Measurements from ENCODE around the gene ZFPL1. TPM values are rescaled to one million over a fixed set of nuclear protein-coding genes. Genes with fewer than 3 reads are reported as not detected.

Gene ZFPL1
- total and polyA plus RNA-seq, 10 of the 15 experiments (the other 5 are each of a cell fraction or from before 2014, with no cell fraction given), result 2.2 to 37.8 (median 27.0) TPM

DNA sequence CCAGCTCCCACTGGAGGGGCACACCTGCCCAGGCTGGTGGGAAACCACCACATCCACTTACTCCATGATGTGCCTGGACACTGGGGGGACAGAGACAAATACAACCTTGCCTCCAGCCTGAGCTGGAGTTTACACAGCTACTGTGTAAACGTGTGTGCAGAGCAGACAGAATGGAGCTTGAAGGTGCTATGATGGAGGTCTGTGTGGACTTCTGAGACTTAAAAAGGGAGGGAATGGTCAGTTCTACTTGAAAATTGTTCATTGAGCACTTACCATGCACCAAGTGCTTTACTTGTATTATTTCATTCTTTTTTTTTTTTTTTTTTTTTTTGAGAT lies 11.4 kb upstream of the ZFPL1 start:
- BruUV-seq (replicated peaks), result no TSS peak
- Histone ChIP-seq H3K79me2 (ENCODE audit: control insufficient read depth, insufficient read depth, low read length) (peaks cover 2% of the 10 kb centered on the region), H3K36me3 (ENCODE audit: control insufficient read depth in 2 of 2, insufficient read depth in 2 of 2, low read length in 1 of 2) (peaks cover 0 to 7% of the 10 kb centered on the region in 2 experiments; a peak in 3 of 4 replicates), H4K20me1 (ENCODE audit: control insufficient read depth, insufficient read depth) (no peaks in the 10 kb centered on the region), H3K4me2 (ENCODE audit: control insufficient read depth, insufficient read depth) (no peak overlapping the region), H3K4me1 (ENCODE audit: control insufficient read depth, insufficient read depth, low read length) (peaks cover 11% of the 10 kb centered on the region), H3K27ac (ENCODE audit: control insufficient read depth, insufficient read depth) (peak overlapping the region; percentile 16; the same call in 1 of the 2 replicates), H3K9ac (ENCODE audit: control insufficient read depth, insufficient read depth, low read length) (no peak overlapping the region), H2AFZ (ENCODE audit: control insufficient read depth, low read depth, low read length) (peak overlapping the region; percentile 4; the same call in 1 of the 2 replicates), H3K4me3 (no peak overlapping the region), H3K27me3 (replicated peaks in 1 of 2; ENCODE audit: control insufficient read depth in 2 of 2, insufficient read depth in 2 of 2, low read length in 1 of 2) (no peaks in the 10 kb centered on the region), H3K9me3 (replicated peaks; ENCODE audit: control insufficient read depth, insufficient read depth, low read length) (no peaks in the 10 kb centered on the region)
- DNase-seq (ENCODE audit: low read depth, low spot score) (no peak), FAIRE-seq (no peak), ATAC-seq (no peak)
- 44% methylated on average over 1 of the region's 1 CpG for WGBS (ENCODE audit: insufficient coverage, insufficient replicate concordance, low lambda C conversion rate, missing lambda C conversion rate)
- CTCF ChIA-PET, result interaction anchor here (1.1 kb wide), 1 partner anchor 58 kb away, joined by 4 read pairs; no protein-coding TSS in a partner anchor
- POLR2A ChIA-PET, result interaction anchor here (0.5 to 1.4 kb wide), 4 partner anchors 11 to 22 kb away, joined by 3 to 12 read pairs (median 6); no protein-coding TSS in a partner anchor
- intact Hi-C loops (cut with micrococcal nuclease; ENCODE audit: unreplicated experiment) (no loop called here), in situ Hi-C loops (cut with MboI) (no loop called here)
- RAD21 ChIA-PET (ENCODE audit: unreplicated experiment), result interaction anchor here (1.1 kb wide), 1 partner anchor 58 kb away, joined by 5 read pairs; the partner anchor contains the start of gene ARL2
- SMC1A ChIA-PET (ENCODE audit: uncharacterized antibody, unreplicated experiment), result interaction anchor here (1.1 kb wide), 1 partner anchor 9 kb away, joined by 3 read pairs; no protein-coding TSS in a partner anchor
- TF ChIP-seq NRF1 (conservative IDR thresholded peaks at IDR 0.05; ENCODE audit: low read depth, low read length), result no peak
- TF ChIP-seq, protein P1, sequence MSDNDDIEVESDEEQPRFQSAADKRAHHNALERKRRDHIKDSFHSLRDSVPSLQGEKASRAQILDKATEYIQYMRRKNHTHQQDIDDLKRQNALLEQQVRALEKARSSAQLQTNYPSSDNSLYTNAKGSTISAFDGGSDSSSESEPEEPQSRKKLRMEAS (IDR thresholded peaks at IDR 0.05; ENCODE audit: low read depth, low read length), result no peak
- TF ChIP-seq, protein P2, sequence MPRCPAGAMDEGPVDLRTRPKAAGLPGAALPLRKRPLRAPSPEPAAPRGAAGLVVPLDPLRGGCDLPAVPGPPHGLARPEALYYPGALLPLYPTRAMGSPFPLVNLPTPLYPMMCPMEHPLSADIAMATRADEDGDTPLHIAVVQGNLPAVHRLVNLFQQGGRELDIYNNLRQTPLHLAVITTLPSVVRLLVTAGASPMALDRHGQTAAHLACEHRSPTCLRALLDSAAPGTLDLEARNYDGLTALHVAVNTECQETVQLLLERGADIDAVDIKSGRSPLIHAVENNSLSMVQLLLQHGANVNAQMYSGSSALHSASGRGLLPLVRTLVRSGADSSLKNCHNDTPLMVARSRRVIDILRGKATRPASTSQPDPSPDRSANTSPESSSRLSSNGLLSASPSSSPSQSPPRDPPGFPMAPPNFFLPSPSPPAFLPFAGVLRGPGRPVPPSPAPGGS (IDR thresholded peaks at IDR 0.05; ENCODE audit: borderline replicate concordance, insufficient read depth, low read depth, low read length, poor library complexity, severe bottlenecking), result no peak
- no peak for TF ChIP-seq SMARCA5 (IDR thresholded peaks at IDR 0.05)
- TF ChIP-seq STAT1 (conservative IDR thresholded peaks at IDR 0.05), result no peak
- no peak for TF ChIP-seq IKZF2 (IDR thresholded peaks at IDR 0.05)
- TF ChIP-seq CREM (IDR thresholded peaks at IDR 0.05; ENCODE audit: low read depth), result no peak
- TF ChIP-seq, protein P3, sequence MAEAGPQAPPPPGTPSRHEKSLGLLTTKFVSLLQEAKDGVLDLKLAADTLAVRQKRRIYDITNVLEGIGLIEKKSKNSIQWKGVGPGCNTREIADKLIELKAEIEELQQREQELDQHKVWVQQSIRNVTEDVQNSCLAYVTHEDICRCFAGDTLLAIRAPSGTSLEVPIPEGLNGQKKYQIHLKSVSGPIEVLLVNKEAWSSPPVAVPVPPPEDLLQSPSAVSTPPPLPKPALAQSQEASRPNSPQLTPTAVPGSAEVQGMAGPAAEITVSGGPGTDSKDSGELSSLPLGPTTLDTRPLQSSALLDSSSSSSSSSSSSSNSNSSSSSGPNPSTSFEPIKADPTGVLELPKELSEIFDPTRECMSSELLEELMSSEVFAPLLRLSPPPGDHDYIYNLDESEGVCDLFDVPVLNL (IDR thresholded peaks at IDR 0.05; ENCODE audit: low read depth, low read length), result no peak
- TF ChIP-seq, protein P4, sequence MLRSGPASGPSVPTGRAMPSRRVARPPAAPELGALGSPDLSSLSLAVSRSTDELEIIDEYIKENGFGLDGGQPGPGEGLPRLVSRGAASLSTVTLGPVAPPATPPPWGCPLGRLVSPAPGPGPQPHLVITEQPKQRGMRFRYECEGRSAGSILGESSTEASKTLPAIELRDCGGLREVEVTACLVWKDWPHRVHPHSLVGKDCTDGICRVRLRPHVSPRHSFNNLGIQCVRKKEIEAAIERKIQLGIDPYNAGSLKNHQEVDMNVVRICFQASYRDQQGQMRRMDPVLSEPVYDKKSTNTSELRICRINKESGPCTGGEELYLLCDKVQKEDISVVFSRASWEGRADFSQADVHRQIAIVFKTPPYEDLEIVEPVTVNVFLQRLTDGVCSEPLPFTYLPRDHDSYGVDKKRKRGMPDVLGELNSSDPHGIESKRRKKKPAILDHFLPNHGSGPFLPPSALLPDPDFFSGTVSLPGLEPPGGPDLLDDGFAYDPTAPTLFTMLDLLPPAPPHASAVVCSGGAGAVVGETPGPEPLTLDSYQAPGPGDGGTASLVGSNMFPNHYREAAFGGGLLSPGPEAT (IDR thresholded peaks at IDR 0.05; ENCODE audit: low read depth), result no peak
- TF ChIP-seq, protein P5, sequence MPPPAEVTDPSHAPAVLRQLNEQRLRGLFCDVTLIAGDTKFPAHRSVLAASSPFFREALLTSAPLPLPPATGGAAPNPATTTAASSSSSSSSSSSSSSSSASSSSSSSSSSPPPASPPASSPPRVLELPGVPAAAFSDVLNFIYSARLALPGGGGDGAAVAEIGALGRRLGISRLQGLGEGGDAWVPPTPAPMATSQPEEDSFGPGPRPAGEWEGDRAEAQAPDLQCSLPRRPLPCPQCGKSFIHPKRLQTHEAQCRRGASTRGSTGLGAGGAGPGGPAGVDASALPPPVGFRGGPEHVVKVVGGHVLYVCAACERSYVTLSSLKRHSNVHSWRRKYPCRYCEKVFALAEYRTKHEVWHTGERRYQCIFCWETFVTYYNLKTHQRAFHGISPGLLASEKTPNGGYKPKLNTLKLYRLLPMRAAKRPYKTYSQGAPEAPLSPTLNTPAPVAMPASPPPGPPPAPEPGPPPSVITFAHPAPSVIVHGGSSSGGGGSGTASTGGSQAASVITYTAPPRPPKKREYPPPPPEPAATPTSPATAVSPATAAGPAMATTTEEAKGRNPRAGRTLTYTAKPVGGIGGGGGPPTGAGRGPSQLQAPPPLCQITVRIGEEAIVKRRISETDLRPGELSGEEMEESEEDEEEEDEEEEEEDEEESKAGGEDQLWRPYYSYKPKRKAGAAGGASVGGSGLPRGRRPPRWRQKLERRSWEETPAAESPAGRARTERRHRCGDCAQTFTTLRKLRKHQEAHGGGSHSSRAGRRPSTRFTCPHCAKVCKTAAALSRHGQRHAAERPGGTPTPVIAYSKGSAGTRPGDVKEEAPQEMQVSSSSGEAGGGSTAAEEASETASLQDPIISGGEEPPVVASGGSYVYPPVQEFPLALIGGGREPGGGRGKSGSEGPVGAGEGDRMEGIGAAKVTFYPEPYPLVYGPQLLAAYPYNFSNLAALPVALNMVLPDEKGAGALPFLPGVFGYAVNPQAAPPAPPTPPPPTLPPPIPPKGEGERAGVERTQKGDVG (CRISPR knock-in tag; IDR thresholded peaks at IDR 0.05), result no peak
- no peak for TF ChIP-seq TCF3 (IDR thresholded peaks at IDR 0.05; ENCODE audit: borderline replicate concordance, insufficient read depth, low read depth, low read length)
- TF ChIP-seq, protein P6, sequence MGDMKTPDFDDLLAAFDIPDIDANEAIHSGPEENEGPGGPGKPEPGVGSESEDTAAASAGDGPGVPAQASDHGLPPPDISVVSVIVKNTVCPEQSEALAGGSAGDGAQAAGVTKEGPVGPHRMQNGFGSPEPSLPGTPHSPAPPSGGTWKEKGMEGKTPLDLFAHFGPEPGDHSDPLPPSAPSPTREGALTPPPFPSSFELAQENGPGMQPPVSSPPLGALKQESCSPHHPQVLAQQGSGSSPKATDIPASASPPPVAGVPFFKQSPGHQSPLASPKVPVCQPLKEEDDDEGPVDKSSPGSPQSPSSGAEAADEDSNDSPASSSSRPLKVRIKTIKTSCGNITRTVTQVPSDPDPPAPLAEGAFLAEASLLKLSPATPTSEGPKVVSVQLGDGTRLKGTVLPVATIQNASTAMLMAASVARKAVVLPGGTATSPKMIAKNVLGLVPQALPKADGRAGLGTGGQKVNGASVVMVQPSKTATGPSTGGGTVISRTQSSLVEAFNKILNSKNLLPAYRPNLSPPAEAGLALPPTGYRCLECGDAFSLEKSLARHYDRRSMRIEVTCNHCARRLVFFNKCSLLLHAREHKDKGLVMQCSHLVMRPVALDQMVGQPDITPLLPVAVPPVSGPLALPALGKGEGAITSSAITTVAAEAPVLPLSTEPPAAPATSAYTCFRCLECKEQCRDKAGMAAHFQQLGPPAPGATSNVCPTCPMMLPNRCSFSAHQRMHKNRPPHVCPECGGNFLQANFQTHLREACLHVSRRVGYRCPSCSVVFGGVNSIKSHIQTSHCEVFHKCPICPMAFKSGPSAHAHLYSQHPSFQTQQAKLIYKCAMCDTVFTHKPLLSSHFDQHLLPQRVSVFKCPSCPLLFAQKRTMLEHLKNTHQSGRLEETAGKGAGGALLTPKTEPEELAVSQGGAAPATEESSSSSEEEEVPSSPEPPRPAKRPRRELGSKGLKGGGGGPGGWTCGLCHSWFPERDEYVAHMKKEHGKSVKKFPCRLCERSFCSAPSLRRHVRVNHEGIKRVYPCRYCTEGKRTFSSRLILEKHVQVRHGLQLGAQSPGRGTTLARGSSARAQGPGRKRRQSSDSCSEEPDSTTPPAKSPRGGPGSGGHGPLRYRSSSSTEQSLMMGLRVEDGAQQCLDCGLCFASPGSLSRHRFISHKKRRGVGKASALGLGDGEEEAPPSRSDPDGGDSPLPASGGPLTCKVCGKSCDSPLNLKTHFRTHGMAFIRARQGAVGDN (IDR thresholded peaks at IDR 0.05), result no peak

Data from GM12878 (cell line).